ENCODE measurements around the gene ICAM5. TPM values are rescaled to one million over a fixed set of nuclear protein-coding genes. Genes with fewer than 3 reads are reported as not detected.
A peak's percentile ranks its signal among the peaks of the same experiment; 100 is the strongest.

The ICAM5 gene
- total RNA-seq, 1 donor from 2014 or later = 2.0 TPM

DNA sequence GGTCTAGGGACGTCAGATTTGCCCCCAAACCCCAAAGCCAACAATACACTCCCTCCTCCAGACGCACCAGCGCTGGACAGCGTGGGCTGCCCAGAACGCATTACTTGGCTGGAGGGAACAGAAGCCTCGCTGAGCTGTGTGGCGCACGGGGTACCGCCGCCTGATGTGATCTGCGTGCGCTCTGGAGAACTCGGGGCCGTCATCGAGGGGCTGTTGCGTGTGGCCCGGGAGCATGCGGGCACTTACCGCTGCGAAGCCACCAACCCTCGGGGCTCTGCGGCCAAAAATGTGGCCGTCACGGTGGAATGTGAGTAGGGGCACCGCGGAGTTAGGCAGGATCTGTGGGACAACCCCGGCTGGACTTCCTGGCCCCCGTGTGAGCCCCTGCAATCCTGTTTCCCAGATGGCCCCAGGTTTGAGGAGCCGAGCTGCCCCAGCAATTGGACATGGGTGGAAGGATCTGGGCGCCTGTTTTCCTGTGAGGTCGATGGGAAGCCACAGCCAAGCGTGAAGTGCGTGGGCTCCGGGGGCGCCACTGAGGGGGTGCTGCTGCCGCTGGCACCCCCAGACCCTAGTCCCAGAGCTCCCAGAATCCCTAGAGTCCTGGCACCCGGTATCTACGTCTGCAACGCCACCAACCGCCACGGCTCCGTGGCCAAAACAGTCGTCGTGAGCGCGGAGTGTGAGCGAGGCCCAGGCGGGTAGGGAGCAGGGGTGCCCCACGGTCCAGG lies 4.0 kb downstream of the ICAM5 start:
- Mint-ChIP-seq H3K4me3 (ENCODE audit: unreplicated experiment) (no peak overlapping the region), H3K36me3 (ENCODE audit: unreplicated experiment) (peaks cover 2% of the 10 kb centered on the region), H3K4me1 (ENCODE audit: unreplicated experiment) (peaks cover 45% of the 10 kb centered on the region), H3K9me3 (ENCODE audit: unreplicated experiment) (no peaks in the 10 kb centered on the region), H3K27ac (ENCODE audit: unreplicated experiment) (no peak overlapping the region), H3K27me3 (ENCODE audit: unreplicated experiment) (peaks cover 63% of the 10 kb centered on the region)
- DNase-seq (ENCODE audit: extremely low spot score, unreplicated experiment) = no peak
- TF ChIP-seq, protein P1, sequence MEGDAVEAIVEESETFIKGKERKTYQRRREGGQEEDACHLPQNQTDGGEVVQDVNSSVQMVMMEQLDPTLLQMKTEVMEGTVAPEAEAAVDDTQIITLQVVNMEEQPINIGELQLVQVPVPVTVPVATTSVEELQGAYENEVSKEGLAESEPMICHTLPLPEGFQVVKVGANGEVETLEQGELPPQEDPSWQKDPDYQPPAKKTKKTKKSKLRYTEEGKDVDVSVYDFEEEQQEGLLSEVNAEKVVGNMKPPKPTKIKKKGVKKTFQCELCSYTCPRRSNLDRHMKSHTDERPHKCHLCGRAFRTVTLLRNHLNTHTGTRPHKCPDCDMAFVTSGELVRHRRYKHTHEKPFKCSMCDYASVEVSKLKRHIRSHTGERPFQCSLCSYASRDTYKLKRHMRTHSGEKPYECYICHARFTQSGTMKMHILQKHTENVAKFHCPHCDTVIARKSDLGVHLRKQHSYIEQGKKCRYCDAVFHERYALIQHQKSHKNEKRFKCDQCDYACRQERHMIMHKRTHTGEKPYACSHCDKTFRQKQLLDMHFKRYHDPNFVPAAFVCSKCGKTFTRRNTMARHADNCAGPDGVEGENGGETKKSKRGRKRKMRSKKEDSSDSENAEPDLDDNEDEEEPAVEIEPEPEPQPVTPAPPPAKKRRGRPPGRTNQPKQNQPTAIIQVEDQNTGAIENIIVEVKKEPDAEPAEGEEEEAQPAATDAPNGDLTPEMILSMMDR (IDR thresholded peaks at IDR 0.05) = no peak

DNA sequence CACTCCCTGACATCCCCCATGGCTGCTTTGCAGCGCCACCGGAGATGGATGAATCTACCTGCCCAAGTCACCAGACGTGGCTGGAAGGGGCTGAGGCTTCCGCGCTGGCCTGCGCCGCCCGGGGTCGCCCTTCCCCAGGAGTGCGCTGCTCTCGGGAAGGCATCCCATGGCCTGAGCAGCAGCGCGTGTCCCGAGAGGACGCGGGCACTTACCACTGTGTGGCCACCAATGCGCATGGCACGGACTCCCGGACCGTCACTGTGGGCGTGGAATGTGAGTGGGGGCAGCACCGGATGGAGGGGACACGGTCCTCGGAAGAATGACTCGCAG lies 4.6 kb downstream of the ICAM5 start:
- H3K4me1 Mint-ChIP-seq (ENCODE audit: unreplicated experiment) = peaks cover 40% of the 10 kb centered on the region
- H3K4me3 Mint-ChIP-seq (ENCODE audit: unreplicated experiment) = no peak overlapping the region
- peaks cover 61% of the 10 kb centered on the region for H3K27me3 Mint-ChIP-seq (ENCODE audit: unreplicated experiment)
- TF ChIP-seq, protein P1 (IDR thresholded peaks at IDR 0.05) = no peak
- no peak overlapping the region for H3K27ac Mint-ChIP-seq (ENCODE audit: unreplicated experiment)
- DNase-seq (ENCODE audit: extremely low spot score, unreplicated experiment) = peak; percentile 83
- no peaks in the 10 kb centered on the region for H3K9me3 Mint-ChIP-seq (ENCODE audit: unreplicated experiment)
- H3K36me3 Mint-ChIP-seq (ENCODE audit: unreplicated experiment) = peaks cover 2% of the 10 kb centered on the region

DNA sequence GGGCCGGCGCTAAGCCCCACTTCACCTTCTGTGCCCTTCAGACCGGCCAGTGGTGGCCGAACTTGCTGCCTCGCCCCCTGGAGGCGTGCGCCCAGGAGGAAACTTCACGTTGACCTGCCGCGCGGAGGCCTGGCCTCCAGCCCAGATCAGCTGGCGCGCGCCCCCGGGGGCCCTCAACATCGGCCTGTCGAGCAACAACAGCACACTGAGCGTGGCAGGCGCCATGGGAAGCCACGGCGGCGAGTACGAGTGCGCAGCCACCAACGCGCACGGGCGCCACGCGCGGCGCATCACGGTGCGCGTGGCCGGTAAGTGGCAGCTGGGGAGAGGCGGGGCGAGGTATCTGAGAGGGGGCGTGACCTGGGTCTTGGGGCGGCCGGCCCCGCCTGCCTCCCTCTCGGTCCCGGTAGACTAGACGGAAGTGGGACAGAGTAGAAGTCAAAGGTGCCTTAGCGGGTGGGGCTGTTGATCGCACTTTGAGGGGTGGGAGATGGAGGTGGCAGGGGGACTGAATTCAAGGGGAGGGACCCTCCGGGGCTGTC lies 5.6 kb downstream of the ICAM5 start:
- peak overlapping the region; percentile 45 for H3K4me3 Mint-ChIP-seq (ENCODE audit: unreplicated experiment)

DNA sequence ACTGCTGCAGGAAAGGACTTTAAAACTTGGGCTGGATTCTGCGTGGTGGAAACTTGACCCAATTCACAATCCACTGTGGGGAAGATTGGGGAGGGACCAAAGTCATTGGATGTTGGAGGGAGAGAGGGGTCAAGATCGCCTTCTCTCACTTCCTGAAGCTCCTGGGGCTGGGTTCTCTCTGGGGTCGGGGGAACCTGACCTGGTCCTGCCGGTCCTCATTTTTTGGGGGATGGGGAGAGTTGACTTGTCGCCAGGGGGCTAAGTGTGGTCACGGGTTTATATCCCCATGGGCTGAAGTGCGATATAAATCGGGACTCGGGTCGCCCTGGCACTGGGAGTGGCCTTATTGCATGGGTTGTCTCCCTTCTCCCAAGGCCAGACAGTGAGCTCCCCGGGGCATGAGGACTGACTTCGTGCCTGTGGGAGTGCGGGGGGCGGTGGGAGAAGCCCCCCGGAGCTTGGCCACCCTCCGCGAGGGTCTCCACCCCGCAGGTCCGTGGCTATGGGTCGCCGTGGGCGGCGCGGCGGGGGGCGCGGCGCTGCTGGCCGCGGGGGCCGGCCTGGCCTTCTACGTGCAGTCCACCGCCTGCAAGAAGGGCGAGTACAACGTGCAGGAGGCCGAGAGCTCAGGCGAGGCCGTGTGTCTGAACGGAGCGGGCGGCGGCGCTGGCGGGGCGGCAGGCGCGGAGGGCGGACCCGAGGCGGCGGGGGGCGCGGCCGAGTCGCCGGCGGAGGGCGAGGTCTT lies 6.3 kb downstream of the ICAM5 start:
- peak; percentile 81 for DNase-seq (ENCODE audit: extremely low spot score, unreplicated experiment)
- TF ChIP-seq, protein P1 (IDR thresholded peaks at IDR 0.05) = no peak
- H3K36me3 Mint-ChIP-seq (ENCODE audit: unreplicated experiment) = peaks cover 2% of the 10 kb centered on the region
- H3K4me3 Mint-ChIP-seq (ENCODE audit: unreplicated experiment) = peak overlapping the region; percentile 45
- H3K27me3 Mint-ChIP-seq (ENCODE audit: unreplicated experiment) = peaks cover 56% of the 10 kb centered on the region
- H3K4me1 Mint-ChIP-seq (ENCODE audit: unreplicated experiment) = peaks cover 28% of the 10 kb centered on the region
- H3K27ac Mint-ChIP-seq (ENCODE audit: unreplicated experiment) = no peak overlapping the region
- H3K9me3 Mint-ChIP-seq (ENCODE audit: unreplicated experiment) = no peaks in the 10 kb centered on the region

More for the DNA sequence above, 5.6 kb downstream of the ICAM5 start:
- DNase-seq (ENCODE audit: extremely low spot score, unreplicated experiment) = no peak
- TF ChIP-seq, protein P1 (IDR thresholded peaks at IDR 0.05) = no peak
- H3K27me3 Mint-ChIP-seq (ENCODE audit: unreplicated experiment) = peaks cover 63% of the 10 kb centered on the region
- peaks cover 2% of the 10 kb centered on the region for H3K36me3 Mint-ChIP-seq (ENCODE audit: unreplicated experiment)
- no peaks in the 10 kb centered on the region for H3K9me3 Mint-ChIP-seq (ENCODE audit: unreplicated experiment)
- no peak overlapping the region for H3K27ac Mint-ChIP-seq (ENCODE audit: unreplicated experiment)
- peaks cover 34% of the 10 kb centered on the region for H3K4me1 Mint-ChIP-seq (ENCODE audit: unreplicated experiment)
